Duodenal mucosa (tissue), 2 donors: ENCODE data around the gene CHGA.

Experiments used
- H3K27ac ChIP-seq: one replicate; pipeline ENCODE4 v1.7.0; 2013; ENCODE audit warnings: low read depth, low read length
- H3K27me3 ChIP-seq, 2 donors: one replicate each; pipeline ENCODE4 v1.7.0; 2013; ENCODE audit warnings: low read length in 2 of 2, control low read depth in 1 of 2; ENCODE audit not compliant: insufficient read depth in 2 of 2, control insufficient read depth in 1 of 2
- H3K36me3 ChIP-seq, 2 donors: one replicate each; pipeline ENCODE4 v1.7.0; 2013; ENCODE audit warnings: low read length in 2 of 2, control low read depth in 1 of 2; ENCODE audit not compliant: insufficient read depth in 2 of 2, control insufficient read depth in 1 of 2
- H3K4me1 ChIP-seq, 2 donors: one replicate each; pipeline ENCODE4 v1.7.0; 2013; ENCODE audit warnings: low read length in 2 of 2, control low read depth in 1 of 2; ENCODE audit not compliant: insufficient read depth in 2 of 2, control insufficient read depth in 1 of 2
- H3K4me3 ChIP-seq, 2 donors: one replicate each; pipeline ENCODE4 v1.7.0; 2013; ENCODE audit warnings: low read length in 2 of 2, low read depth in 1 of 2
- H3K9ac ChIP-seq, 2 donors: one replicate each; pipeline ENCODE4 v1.7.0; 2013; ENCODE audit warnings: low read length in 2 of 2, low read depth in 1 of 2
- H3K9me3 ChIP-seq, 2 donors: one replicate each; pipeline ENCODE4 v1.7.0; 2013; ENCODE audit warnings: low read length in 2 of 2, control low read depth in 1 of 2; ENCODE audit not compliant: control insufficient read depth in 1 of 2

Gene CHGA

GRCh38 chr14:92922155-92922735 is 705 bp upstream of the CHGA start:
- H3K27me3 ChIP-seq = peaks cover 0 to 9% of the 10 kb centered on the region in 2 donors
- H3K9me3 ChIP-seq = no peaks in the 10 kb centered on the region
- no peaks in the 10 kb centered on the region for H3K36me3 ChIP-seq
- H3K4me3 ChIP-seq = no peak overlapping the region
- H3K4me1 ChIP-seq = no peaks in the 10 kb centered on the region
- no peak overlapping the region for H3K9ac ChIP-seq
- no peak overlapping the region for H3K27ac ChIP-seq

- no peak overlapping the region for H3K4me3 ChIP-seq
- no peaks in the 10 kb centered on the region for H3K36me3 ChIP-seq
- no peak overlapping the region for H3K9ac ChIP-seq
- no peaks in the 10 kb centered on the region for H3K4me1 ChIP-seq
- peaks cover 0 to 9% of the 10 kb centered on the region in 2 donors for H3K27me3 ChIP-seq
- no peaks in the 10 kb centered on the region for H3K9me3 ChIP-seq
- no peak overlapping the region for H3K27ac ChIP-seq
These were observed 774 bp downstream of the CHGA start for GRCh38 chr14:92923744-92924103.

GRCh38 chr14:92924247-92924646 is 1.3 kb downstream of the CHGA start:
- H3K9me3 ChIP-seq = no peaks in the 10 kb centered on the region
- H3K27me3 ChIP-seq = peaks cover 0 to 9% of the 10 kb centered on the region in 2 donors
- no peaks in the 10 kb centered on the region for H3K36me3 ChIP-seq
- no peak overlapping the region for H3K27ac ChIP-seq
- no peak overlapping the region for H3K9ac ChIP-seq
- no peak overlapping the region for H3K4me3 ChIP-seq
- no peaks in the 10 kb centered on the region for H3K4me1 ChIP-seq

DNA sequence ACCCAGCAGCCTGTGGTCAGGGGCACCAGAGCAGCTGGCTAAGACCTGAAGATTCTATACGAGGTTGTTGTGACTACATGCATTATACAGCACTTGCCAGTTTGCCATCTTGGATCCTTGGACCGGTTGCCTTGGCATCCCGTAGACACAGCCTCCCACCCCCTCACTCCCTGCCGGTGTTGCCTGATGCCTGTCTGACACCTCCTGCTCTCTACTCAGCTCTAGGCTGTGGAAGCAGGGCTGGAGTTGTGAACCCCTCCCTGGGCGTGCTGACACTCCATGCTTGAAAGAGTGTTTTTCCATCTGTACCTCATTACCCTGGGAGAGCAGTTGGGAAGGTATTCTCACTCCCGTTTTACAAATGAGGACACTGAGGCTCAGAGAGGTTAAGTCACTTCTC is 2.5 kb downstream of the CHGA start:
- Histone ChIP-seq H3K9ac (no peak overlapping the region), H3K27ac (no peak overlapping the region), H3K27me3 (peaks cover 0 to 9% of the 10 kb centered on the region in 2 donors), H3K9me3 (no peaks in the 10 kb centered on the region), H3K36me3 (no peaks in the 10 kb centered on the region), H3K4me3 (no peak overlapping the region), H3K4me1 (no peaks in the 10 kb centered on the region)

DNA sequence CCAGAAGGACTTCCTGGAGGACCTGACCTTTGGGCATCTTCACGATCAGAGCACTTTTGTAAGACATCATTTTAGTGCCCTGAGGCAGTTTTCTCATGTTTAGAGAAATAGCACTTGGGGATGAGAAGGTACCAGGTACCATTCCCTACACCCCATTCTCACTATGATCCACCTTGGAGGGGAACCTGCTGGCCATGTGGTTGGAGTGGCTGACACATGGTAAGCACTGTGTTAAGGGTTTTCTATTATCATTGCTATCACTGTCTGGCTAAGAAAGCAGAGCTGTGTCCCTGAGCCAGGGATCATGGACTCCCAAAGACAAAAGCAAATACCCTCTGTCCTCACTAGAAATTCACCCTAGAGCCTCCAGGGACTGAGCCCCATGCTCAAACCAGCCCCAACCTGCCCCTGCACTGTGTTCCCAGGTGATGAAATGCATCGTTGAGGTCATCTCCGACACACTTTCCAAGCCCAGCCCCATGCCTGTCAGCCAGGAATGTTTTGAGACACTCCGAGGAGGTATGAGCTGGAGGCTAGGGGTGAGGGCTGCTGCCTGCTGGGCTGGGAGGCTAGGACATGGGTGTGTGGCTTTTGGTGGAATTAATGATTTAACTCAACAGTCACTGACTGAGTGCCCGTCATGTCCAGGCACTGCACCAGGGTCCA is 3.4 kb downstream of the CHGA start:
- Histone ChIP-seq H3K36me3 (no peaks in the 10 kb centered on the region), H3K9ac (no peak overlapping the region), H3K4me1 (no peaks in the 10 kb centered on the region), H3K4me3 (no peak overlapping the region), H3K27ac (no peak overlapping the region), H3K9me3 (no peaks in the 10 kb centered on the region), H3K27me3 (peaks cover 0 to 9% of the 10 kb centered on the region in 2 donors)

DNA sequence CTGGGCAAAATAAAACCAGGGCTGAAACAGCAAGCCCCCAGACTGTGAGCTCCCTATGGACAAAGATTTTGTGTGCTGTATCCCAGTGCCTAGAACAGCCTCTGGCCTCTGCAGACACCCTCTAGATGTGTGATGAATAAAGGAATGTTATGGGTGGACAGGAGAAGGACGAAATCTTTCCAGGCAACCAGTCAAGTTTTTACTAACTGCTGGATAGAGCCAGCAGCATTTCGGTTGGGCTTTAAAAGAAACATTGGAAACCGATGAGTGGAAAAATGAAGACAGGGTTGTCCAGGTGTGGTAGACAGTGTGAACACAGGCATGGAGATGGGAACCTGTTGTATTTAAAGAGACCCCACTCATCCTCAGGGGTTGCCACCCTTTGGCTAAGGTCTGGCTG is 4.0 kb downstream of the CHGA start:
- H3K9ac ChIP-seq = no peak overlapping the region
- no peak overlapping the region for H3K27ac ChIP-seq
- H3K4me1 ChIP-seq = no peaks in the 10 kb centered on the region
- H3K9me3 ChIP-seq = no peaks in the 10 kb centered on the region
- H3K27me3 ChIP-seq = peaks cover 0 to 9% of the 10 kb centered on the region in 2 donors
- H3K36me3 ChIP-seq = no peaks in the 10 kb centered on the region
- no peak overlapping the region for H3K4me3 ChIP-seq

DNA sequence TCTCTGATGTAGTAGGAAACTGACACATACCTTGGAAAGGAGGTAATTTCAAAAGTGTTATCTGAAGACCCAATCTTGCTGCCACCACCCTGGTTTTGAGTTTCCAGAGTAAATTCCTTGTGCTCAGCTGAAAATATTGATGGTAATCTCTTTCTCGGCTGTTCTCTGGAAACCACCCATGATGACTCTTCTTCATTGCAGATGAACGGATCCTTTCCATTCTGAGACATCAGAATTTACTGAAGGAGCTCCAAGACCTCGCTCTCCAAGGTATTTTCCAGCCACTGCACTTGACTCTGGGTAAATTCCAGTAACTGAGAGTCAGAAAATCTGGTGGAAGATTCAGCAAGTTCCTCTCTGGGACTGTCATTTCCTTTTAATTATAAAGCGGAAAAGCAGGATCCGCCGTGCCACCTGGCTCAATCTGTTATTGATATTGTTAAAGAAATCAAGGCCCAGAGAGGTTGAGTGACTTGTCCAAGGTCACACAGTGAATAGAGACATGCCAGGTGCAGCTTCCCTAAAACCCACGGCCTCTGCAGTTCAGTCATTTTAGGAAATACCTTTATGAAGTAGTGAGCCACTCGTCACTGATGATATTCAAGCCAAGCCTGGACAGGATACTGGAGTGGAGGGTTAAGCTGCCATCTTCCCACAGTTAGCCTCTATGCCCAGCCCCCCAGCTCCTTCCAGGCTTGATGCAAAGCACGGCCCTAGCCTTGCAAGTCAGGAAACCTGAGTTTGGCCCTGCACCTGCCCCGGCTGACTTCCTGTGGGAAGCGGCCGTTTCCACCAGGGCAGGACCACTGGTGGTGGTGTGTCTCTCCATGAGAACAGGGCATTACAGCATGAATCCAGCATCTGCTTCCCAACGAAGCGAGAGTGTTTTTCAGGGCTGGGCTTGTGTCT is 4.7 kb downstream of the CHGA start:
- no peak overlapping the region for H3K9ac ChIP-seq
- H3K27ac ChIP-seq = no peak overlapping the region
- H3K9me3 ChIP-seq = no peaks in the 10 kb centered on the region
- H3K27me3 ChIP-seq = peaks cover 0 to 2% of the 10 kb centered on the region in 2 donors
- H3K36me3 ChIP-seq = no peaks in the 10 kb centered on the region
- no peak overlapping the region for H3K4me3 ChIP-seq
- no peaks in the 10 kb centered on the region for H3K4me1 ChIP-seq

GRCh38 chr14:92928258-92928629 is 5.3 kb downstream of the CHGA start:
- Histone ChIP-seq H3K9ac (no peak overlapping the region), H3K36me3 (no peaks in the 10 kb centered on the region), H3K27me3 (no peaks in the 10 kb centered on the region), H3K9me3 (no peaks in the 10 kb centered on the region), H3K4me1 (no peaks in the 10 kb centered on the region), H3K27ac (no peak overlapping the region), H3K4me3 (no peak overlapping the region)

- H3K9me3 ChIP-seq = no peaks in the 10 kb centered on the region
- H3K4me1 ChIP-seq = no peaks in the 10 kb centered on the region
- H3K36me3 ChIP-seq = no peaks in the 10 kb centered on the region
- H3K27ac ChIP-seq = no peak overlapping the region
- H3K4me3 ChIP-seq = no peak overlapping the region
- no peak overlapping the region for H3K9ac ChIP-seq
- no peaks in the 10 kb centered on the region for H3K27me3 ChIP-seq
These were observed 6.2 kb downstream of the CHGA start for GRCh38 chr14:92928961-92929688.
